Neural progenitor cell (in vitro differentiated cells): Measurements from ENCODE around the gene MGST2. TPM values are rescaled to one million over a fixed set of nuclear protein-coding genes. Genes with fewer than 3 reads are reported as not detected.

Source experiments
- DNase-seq: peaks from one replicate; pipeline ENCODE4 v3.0.0-alpha.2; 2016; ENCODE audit warnings: low spot score
- H2AFZ ChIP-seq: fragments of 200-600 bp; sonication (generic); replicated peaks from 2 replicates; pipeline ENCODE4 v1.6.1; 2016; ENCODE audit warnings: antibody characterized with exemption
- H3F3A ChIP-seq: fragments of 200-600 bp; sonication (generic); 2 replicates; pipeline ENCODE4 v1.6.1; 2016; ENCODE audit warnings: antibody characterized with exemption, low read depth
- H3K27ac ChIP-seq: fragments of 200-600 bp; sonication (generic); 2 replicates; pipeline ENCODE4 v1.5.1; 2016; ENCODE audit warnings: mild to moderate bottlenecking
- H3K27me3 ChIP-seq: fragments of 200-600 bp; sonication (generic); 2 replicates; pipeline ENCODE4 v1.6.1; 2016; ENCODE audit warnings: mild to moderate bottlenecking, moderate library complexity
- H3K36me3 ChIP-seq: fragments of 200-600 bp; sonication (generic); 2 replicates; pipeline ENCODE4 v1.5.1; 2016
- H3K4me1 ChIP-seq: fragments of 200-600 bp; sonication (generic); 2 replicates; pipeline ENCODE4 v1.6.1; 2016; ENCODE audit warnings: mixed run types
- H3K4me2 ChIP-seq: fragments of 200-600 bp; sonication (generic); 2 replicates; pipeline ENCODE4 v1.6.1; 2016
- H3K4me3 ChIP-seq: fragments of 200-600 bp; sonication (generic); 2 replicates; pipeline ENCODE4 v1.5.1; 2016
- H3K79me2 ChIP-seq: fragments of 200-600 bp; sonication (generic); 2 replicates; pipeline ENCODE4 v1.6.1; 2016; ENCODE audit warnings: low read depth
- H3K9ac ChIP-seq: fragments of 200-600 bp; sonication (generic); 2 replicates; pipeline ENCODE4 v1.6.1; 2016
- H3K9me3 ChIP-seq: fragments of 200-600 bp; sonication (generic); 2 replicates; pipeline ENCODE4 v1.5.1; 2016; ENCODE audit warnings: low read depth
- H4K20me1 ChIP-seq: fragments of 200-600 bp; sonication (generic); 2 replicates; pipeline ENCODE4 v1.6.1; 2016; ENCODE audit warnings: low read depth
- H3K27ac Mint-ChIP-seq: 3 replicates; pipeline ENCODE4 v1.8.0; 2021; ENCODE audit warnings: mixed read lengths
- H3K27me3 Mint-ChIP-seq: 2 replicates; pipeline ENCODE4 v1.8.0; 2022; ENCODE audit warnings: low read depth, mild to moderate bottlenecking, inconsistent platforms, moderate library complexity, mixed read lengths; ENCODE audit not compliant: insufficient read depth
- H3K36me3 Mint-ChIP-seq: 3 replicates; pipeline ENCODE4 v1.8.0; 2021; ENCODE audit warnings: mixed read lengths
- H3K4me1 Mint-ChIP-seq: 3 replicates; pipeline ENCODE4 v1.8.0; 2021; ENCODE audit warnings: mixed read lengths
- H3K4me3 Mint-ChIP-seq: 3 replicates; pipeline ENCODE4 v1.8.0; 2021; ENCODE audit warnings: mild to moderate bottlenecking, moderate library complexity, mixed read lengths
- H3K9me3 Mint-ChIP-seq: 3 replicates; pipeline ENCODE4 v1.8.0; 2020; ENCODE audit warnings: mixed read lengths
- EZH2 ChIP-seq: fragments of 200-600 bp; sonication (generic); IDR thresholded peaks from 2 replicates; pipeline ENCODE4 v1.6.1; 2017; ENCODE audit warnings: antibody characterized with exemption, mild to moderate bottlenecking, moderate library complexity
- EZH2phosphoT487 ChIP-seq: fragments of 200-600 bp; sonication (generic); IDR thresholded peaks from 2 replicates; pipeline ENCODE4 v1.6.1; 2017; ENCODE audit warnings: antibody characterized with exemption
- total RNA-seq: library from RNA; depleted of rRNA; stranded (reverse); fragments of >200 nt; gene quantifications from 2 replicates; pipeline ENCODE4 v1.2.3, GENCODE V29; 2015; ENCODE audit warnings: low replicate concordance
- TF ChIP-seq, protein P1 (sequence below): fragments of 200-600 bp; sonication (generic); IDR thresholded peaks from 2 replicates; pipeline ENCODE4 v1.5.1; 2017; ENCODE audit warnings: antibody characterized with exemption, mild to moderate bottlenecking

Gene MGST2
- total RNA-seq, 1 donor from 2014 or later = 4.4 TPM

DNA sequence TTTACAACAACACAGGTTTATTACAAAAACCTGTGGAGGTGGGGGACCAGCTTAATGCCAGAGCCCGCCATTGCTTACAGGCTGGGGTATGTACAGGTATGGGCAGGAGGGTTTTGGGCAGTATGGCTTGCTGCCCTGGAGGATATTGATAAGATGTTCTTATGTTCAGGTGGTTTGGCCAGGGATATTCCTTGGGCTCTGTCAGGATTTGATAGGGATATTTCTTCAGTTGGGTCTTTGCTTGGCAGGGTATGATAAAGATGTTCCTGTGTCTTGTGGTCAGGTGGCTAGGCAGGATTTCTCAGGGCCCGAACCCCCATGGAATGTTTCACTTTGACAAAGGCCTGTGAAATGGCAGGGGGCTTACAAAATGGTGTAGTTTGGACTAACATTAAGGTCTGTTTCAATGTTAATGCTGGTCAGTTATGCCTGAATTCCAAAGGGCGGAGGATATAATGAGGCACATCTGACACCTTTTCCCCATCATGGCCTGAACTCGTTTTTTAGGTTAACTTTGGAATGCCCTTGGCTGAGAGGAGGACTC lies 3.1 kb downstream of the MGST2 start:
- H3K36me3 Mint-ChIP-seq = no peaks in the 10 kb centered on the region
- no peak overlapping the region for H3K4me3 Mint-ChIP-seq
- peaks cover 36% of the 10 kb centered on the region for H3K4me1 Mint-ChIP-seq
- Histone ChIP-seq H3K9me3 (no peaks in the 10 kb centered on the region), H3K4me2 (no peak overlapping the region), H3K9ac (no peak overlapping the region), H4K20me1 (no peaks in the 10 kb centered on the region), H2AFZ (no peak overlapping the region), H3K4me1 (peaks cover 19% of the 10 kb centered on the region), H3K36me3 (no peaks in the 10 kb centered on the region), H3K4me3 (no peak overlapping the region), H3F3A (peaks cover 22% of the 10 kb centered on the region), H3K27me3 (no peaks in the 10 kb centered on the region), H3K27ac (no peak overlapping the region), H3K79me2 (no peaks in the 10 kb centered on the region)
- peaks cover 3% of the 10 kb centered on the region for H3K9me3 Mint-ChIP-seq
- peaks cover 5% of the 10 kb centered on the region for H3K27me3 Mint-ChIP-seq
- TF ChIP-seq EZH2 (no peak), EZH2phosphoT487 (no peak)
- TF ChIP-seq, protein P1, sequence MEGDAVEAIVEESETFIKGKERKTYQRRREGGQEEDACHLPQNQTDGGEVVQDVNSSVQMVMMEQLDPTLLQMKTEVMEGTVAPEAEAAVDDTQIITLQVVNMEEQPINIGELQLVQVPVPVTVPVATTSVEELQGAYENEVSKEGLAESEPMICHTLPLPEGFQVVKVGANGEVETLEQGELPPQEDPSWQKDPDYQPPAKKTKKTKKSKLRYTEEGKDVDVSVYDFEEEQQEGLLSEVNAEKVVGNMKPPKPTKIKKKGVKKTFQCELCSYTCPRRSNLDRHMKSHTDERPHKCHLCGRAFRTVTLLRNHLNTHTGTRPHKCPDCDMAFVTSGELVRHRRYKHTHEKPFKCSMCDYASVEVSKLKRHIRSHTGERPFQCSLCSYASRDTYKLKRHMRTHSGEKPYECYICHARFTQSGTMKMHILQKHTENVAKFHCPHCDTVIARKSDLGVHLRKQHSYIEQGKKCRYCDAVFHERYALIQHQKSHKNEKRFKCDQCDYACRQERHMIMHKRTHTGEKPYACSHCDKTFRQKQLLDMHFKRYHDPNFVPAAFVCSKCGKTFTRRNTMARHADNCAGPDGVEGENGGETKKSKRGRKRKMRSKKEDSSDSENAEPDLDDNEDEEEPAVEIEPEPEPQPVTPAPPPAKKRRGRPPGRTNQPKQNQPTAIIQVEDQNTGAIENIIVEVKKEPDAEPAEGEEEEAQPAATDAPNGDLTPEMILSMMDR = no peak
- no peak for DNase-seq
- no peak overlapping the region for H3K27ac Mint-ChIP-seq

DNA sequence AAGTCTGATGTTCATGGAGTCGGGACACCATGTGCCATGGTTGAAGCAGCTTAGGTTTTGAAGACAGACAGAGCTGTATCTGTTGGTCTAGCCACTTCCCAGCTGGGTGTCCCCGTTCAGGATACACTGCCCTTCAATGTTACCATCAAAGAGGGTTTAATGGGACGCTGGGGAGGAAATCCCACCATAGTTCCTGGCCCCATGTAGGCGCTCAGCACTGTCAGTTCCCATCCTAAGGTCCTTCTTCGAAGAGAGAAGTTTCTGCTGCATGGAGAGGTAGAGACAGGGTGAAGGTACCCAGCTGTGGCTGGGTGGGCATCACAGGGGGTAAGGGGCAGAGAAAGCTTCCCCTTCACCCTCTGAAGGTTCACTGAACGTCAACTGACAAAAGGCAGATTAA lies 3.7 kb downstream of the MGST2 start:
- Histone ChIP-seq H3K4me1 (peaks cover 19% of the 10 kb centered on the region), H3K27ac (no peak overlapping the region), H3F3A (peaks cover 22% of the 10 kb centered on the region), H4K20me1 (no peaks in the 10 kb centered on the region), H3K4me2 (no peak overlapping the region), H3K9ac (no peak overlapping the region), H3K9me3 (no peaks in the 10 kb centered on the region), H3K79me2 (no peaks in the 10 kb centered on the region), H3K36me3 (no peaks in the 10 kb centered on the region), H2AFZ (no peak overlapping the region), H3K27me3 (no peaks in the 10 kb centered on the region), H3K4me3 (no peak overlapping the region)
- TF ChIP-seq EZH2 (no peak), EZH2phosphoT487 (no peak)
- TF ChIP-seq, protein P1 = no peak
- H3K36me3 Mint-ChIP-seq = no peaks in the 10 kb centered on the region
- H3K4me1 Mint-ChIP-seq = peaks cover 36% of the 10 kb centered on the region
- no peak overlapping the region for H3K4me3 Mint-ChIP-seq
- H3K9me3 Mint-ChIP-seq = peaks cover 3% of the 10 kb centered on the region
- no peak for DNase-seq
- no peak overlapping the region for H3K27ac Mint-ChIP-seq
- H3K27me3 Mint-ChIP-seq = peaks cover 5% of the 10 kb centered on the region

DNA sequence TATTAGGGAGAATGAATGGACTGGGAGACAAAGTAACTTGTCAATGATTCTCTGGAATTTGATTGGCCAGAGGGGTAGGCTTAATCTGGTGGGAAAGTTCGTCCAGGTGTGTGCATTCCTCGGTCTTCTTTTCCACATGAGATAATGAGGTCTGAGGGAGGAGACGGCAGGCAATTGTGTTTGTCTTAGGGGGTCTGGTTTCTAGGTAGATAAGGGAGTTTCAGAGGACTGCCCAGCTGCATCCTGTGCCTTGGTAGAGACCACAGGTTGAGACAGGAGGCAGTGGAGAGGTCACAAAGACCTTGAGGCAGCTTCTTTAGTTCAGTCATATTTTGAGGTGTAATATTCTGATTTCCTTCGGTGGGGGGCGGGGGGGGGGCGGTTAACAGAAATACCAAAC lies 4.3 kb downstream of the MGST2 start:
- H3K27ac ChIP-seq = no peak overlapping the region
- no peak overlapping the region for H3K4me2 ChIP-seq
- H4K20me1 ChIP-seq = no peaks in the 10 kb centered on the region
- H3K27me3 Mint-ChIP-seq = peaks cover 5% of the 10 kb centered on the region
- peaks cover 19% of the 10 kb centered on the region for H3K4me1 ChIP-seq
- peaks cover 3% of the 10 kb centered on the region for H3K9me3 Mint-ChIP-seq
- no peaks in the 10 kb centered on the region for H3K9me3 ChIP-seq
- H3K36me3 Mint-ChIP-seq = no peaks in the 10 kb centered on the region
- H3K79me2 ChIP-seq = no peaks in the 10 kb centered on the region
- H3K36me3 ChIP-seq = no peaks in the 10 kb centered on the region
- H3K4me3 ChIP-seq = no peak overlapping the region
- H3K4me3 Mint-ChIP-seq = no peak overlapping the region
- no peak overlapping the region for H3K27ac Mint-ChIP-seq
- no peaks in the 10 kb centered on the region for H3K27me3 ChIP-seq
- TF ChIP-seq EZH2phosphoT487 = no peak
- no peak overlapping the region for H2AFZ ChIP-seq
- H3K4me1 Mint-ChIP-seq = peaks cover 36% of the 10 kb centered on the region
- H3K9ac ChIP-seq = no peak overlapping the region
- peak; percentile 13 for DNase-seq
- peaks cover 21% of the 10 kb centered on the region for H3F3A ChIP-seq

DNA sequence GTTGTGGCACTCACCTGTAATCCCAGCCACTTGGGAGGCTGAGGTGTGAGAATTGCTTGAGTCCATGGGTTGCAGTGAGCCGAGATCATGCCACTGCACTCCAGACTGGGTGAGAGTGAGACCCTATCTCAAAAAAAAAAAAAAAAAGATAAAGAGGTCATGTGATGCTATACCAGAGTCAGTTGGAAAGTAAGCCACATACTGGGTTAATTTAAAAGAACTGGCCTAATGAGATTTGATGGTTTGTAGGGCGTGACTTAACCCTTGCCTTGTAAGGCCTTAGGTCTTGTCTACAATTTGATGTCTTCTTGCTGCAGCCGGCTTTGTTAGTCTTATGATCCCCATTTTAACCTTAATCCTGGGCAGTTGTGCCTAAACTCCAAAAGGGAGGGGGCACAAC lies 5.2 kb downstream of the MGST2 start:
- no peaks in the 10 kb centered on the region for H3K27me3 ChIP-seq
- peaks cover 5% of the 10 kb centered on the region for H3K27me3 Mint-ChIP-seq
- H3K9ac ChIP-seq = no peak overlapping the region
- peaks cover 12% of the 10 kb centered on the region for H3F3A ChIP-seq
- no peaks in the 10 kb centered on the region for H3K9me3 ChIP-seq
- TF ChIP-seq EZH2phosphoT487 = no peak
- no peak for TF ChIP-seq EZH2
- TF ChIP-seq, protein P1 = no peak
- peaks cover 13% of the 10 kb centered on the region for H3K4me1 ChIP-seq
- DNase-seq = no peak
- H4K20me1 ChIP-seq = no peaks in the 10 kb centered on the region
- H3K4me2 ChIP-seq = no peak overlapping the region
- H3K27ac ChIP-seq = no peak overlapping the region
- H3K79me2 ChIP-seq = no peaks in the 10 kb centered on the region
- H3K9me3 Mint-ChIP-seq = peaks cover 3% of the 10 kb centered on the region
- no peak overlapping the region for H3K4me3 Mint-ChIP-seq
- no peaks in the 10 kb centered on the region for H3K36me3 Mint-ChIP-seq
- peaks cover 30% of the 10 kb centered on the region for H3K4me1 Mint-ChIP-seq
- no peak overlapping the region for H3K4me3 ChIP-seq
- no peaks in the 10 kb centered on the region for H3K36me3 ChIP-seq
- no peak overlapping the region for H3K27ac Mint-ChIP-seq
- no peak overlapping the region for H2AFZ ChIP-seq
